Vagina (tissue), 2 donors: ENCODE data around the gene TMEM89.

ENCODE experiments used
- POLR2A ChIP-seq, 2 donors: fragments of 450-650 bp; IDR thresholded peaks; one replicate each; pipeline ENCODE4 v1.6.1; 2017; ENCODE audit warnings: antibody characterized with exemption in 2 of 2, mild to moderate bottlenecking in 2 of 2, moderate library complexity in 2 of 2
- POLR2AphosphoS5 ChIP-seq, 2 donors: sonication (generic); formaldehyde crosslinking; IDR thresholded peaks; one replicate each; pipeline ENCODE4 v1.9.0; 2017; ENCODE audit warnings: antibody characterized with exemption in 2 of 2, mild to moderate bottlenecking in 2 of 2, low read depth in 1 of 2; ENCODE audit not compliant: insufficient read depth in 1 of 2
- TF ChIP-seq, protein P1 (sequence below), 3 experiments: fragments of 450-650 bp in 2 of 3; fragments of 200-600 bp in 1 of 3; sonication (generic) in 1 of 3; IDR thresholded peaks; one replicate each; pipeline ENCODE4 v1.5.1; 2017 to 2019; ENCODE audit warnings: antibody characterized with exemption in 3 of 3, mild to moderate bottlenecking in 2 of 3, moderate library complexity in 2 of 3

DNA sequence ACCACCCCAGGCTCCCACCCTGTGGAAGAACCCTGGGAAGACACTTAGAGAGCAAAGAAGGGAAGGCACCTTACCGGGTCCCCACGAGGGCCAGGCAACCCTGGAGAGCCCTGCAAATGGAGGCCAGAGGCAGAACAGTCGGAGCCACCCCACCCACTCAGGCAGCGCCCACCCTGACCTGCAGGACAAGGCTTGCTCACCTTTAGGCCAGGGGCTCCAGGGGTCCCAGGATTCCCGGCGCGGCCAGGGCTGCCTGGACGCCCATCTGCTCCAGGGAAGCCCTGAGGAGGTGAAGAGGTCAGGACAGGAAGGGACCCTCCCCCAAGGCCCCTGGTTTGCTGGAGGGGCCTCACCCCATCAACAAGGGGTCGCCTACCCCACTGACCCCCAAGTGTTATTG lies 36.7 kb downstream of the TMEM89 start:
- TF ChIP-seq, protein P1, sequence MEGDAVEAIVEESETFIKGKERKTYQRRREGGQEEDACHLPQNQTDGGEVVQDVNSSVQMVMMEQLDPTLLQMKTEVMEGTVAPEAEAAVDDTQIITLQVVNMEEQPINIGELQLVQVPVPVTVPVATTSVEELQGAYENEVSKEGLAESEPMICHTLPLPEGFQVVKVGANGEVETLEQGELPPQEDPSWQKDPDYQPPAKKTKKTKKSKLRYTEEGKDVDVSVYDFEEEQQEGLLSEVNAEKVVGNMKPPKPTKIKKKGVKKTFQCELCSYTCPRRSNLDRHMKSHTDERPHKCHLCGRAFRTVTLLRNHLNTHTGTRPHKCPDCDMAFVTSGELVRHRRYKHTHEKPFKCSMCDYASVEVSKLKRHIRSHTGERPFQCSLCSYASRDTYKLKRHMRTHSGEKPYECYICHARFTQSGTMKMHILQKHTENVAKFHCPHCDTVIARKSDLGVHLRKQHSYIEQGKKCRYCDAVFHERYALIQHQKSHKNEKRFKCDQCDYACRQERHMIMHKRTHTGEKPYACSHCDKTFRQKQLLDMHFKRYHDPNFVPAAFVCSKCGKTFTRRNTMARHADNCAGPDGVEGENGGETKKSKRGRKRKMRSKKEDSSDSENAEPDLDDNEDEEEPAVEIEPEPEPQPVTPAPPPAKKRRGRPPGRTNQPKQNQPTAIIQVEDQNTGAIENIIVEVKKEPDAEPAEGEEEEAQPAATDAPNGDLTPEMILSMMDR (IDR thresholded peaks at IDR 0.05), result no peak
- no peak for TF ChIP-seq POLR2A (IDR thresholded peaks at IDR 0.05)
- no peak for TF ChIP-seq POLR2AphosphoS5 (IDR thresholded peaks at IDR 0.05; ENCODE audit: insufficient read depth in 1 of 2, low read depth in 1 of 2)
